GM12864 (cell line): ENCODE measurements around the gene CCDC88A.
"Not testable (repeated sequence)": the region's sequence is repeated elsewhere in the genome, so short reads cannot be mapped to it uniquely, and the experiment has no call there.

Source experiments
- DNase-seq: peaks from one replicate; pipeline ENCODE4 v3.0.0-alpha.2; 2011; ENCODE audit warnings: low read depth
- H3K4me3 ChIP-seq: 2 replicates; pipeline ENCODE4 v1.5.1; 2011; ENCODE audit warnings: mild to moderate bottlenecking, low read depth, low read length, control low read depth
- CTCF ChIP-seq: IDR thresholded peaks from 2 replicates; pipeline ENCODE4 v1.5.1; 2011; ENCODE audit warnings: low read depth, mild to moderate bottlenecking, moderate library complexity, low read length, control low read depth, inconsistent platforms; ENCODE audit errors: missing control alignments

Gene CCDC88A

GRCh38 chr2:55400332-55400731, 19.3 kb downstream of the CCDC88A start:
- DNase-seq, result no peak
- no peak for TF ChIP-seq CTCF
- no peak overlapping the region for H3K4me3 ChIP-seq

GRCh38 chr2:55399815-55400214, 19.8 kb downstream of the CCDC88A start:
- no peak for TF ChIP-seq CTCF

GRCh38 chr2:55395724-55396605, 23.7 kb downstream of the CCDC88A start:
- DNase-seq, result no peak
- no peak for TF ChIP-seq CTCF
- H3K4me3 ChIP-seq, result no peak overlapping the region

More at GRCh38 chr2:55399815-55400214, 19.8 kb downstream of the CCDC88A start:
- no peak for DNase-seq
- H3K4me3 ChIP-seq, result no peak overlapping the region

GRCh38 chr2:55391615-55392242, 27.9 kb downstream of the CCDC88A start:
- no peak overlapping the region for H3K4me3 ChIP-seq
- DNase-seq, result no peak
- no peak for TF ChIP-seq CTCF

- no peak overlapping the region for H3K4me3 ChIP-seq
- DNase-seq, result no peak
- no peak for TF ChIP-seq CTCF
Observed at GRCh38 chr2:55391155-55391554, 28.5 kb downstream of the CCDC88A start.

- DNase-seq, H3K4me3 ChIP-seq: not testable (repeated sequence)
Observed at GRCh38 chr2:55385516-55385915, 34.1 kb downstream of the CCDC88A start.

- TF ChIP-seq CTCF, result no peak
- DNase-seq, result no peak
- H3K4me3 ChIP-seq, result no peak overlapping the region
Observed at GRCh38 chr2:55384786-55385185, 34.9 kb downstream of the CCDC88A start.
